Measurements from ENCODE around the gene SORL1-AS1.

DNA sequence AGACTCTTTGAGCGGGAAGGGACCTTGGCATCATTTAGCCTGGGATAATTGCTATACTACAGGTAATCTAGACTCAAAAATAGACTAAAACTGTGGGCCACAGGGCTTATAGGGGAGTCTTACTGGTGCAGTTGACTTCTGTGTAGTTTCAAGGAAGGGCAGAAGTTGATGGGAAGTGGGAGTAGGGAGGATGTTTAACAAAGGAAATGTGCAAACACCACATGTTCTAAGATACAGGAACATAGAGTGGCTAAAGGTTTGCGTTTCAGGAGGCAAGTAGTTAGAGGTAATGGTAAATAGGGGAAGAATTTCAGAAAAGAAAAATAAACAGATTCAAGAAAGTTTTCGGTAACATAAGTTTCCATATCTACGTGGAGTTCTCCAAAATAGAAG, 15.1 kb downstream of the SORL1-AS1 start:
- TF ChIP-seq, protein P1, sequence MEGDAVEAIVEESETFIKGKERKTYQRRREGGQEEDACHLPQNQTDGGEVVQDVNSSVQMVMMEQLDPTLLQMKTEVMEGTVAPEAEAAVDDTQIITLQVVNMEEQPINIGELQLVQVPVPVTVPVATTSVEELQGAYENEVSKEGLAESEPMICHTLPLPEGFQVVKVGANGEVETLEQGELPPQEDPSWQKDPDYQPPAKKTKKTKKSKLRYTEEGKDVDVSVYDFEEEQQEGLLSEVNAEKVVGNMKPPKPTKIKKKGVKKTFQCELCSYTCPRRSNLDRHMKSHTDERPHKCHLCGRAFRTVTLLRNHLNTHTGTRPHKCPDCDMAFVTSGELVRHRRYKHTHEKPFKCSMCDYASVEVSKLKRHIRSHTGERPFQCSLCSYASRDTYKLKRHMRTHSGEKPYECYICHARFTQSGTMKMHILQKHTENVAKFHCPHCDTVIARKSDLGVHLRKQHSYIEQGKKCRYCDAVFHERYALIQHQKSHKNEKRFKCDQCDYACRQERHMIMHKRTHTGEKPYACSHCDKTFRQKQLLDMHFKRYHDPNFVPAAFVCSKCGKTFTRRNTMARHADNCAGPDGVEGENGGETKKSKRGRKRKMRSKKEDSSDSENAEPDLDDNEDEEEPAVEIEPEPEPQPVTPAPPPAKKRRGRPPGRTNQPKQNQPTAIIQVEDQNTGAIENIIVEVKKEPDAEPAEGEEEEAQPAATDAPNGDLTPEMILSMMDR (IDR thresholded peaks at IDR 0.05): no peak
- TF ChIP-seq JUND (IDR thresholded peaks at IDR 0.05) (no peak), SIN3A (IDR thresholded peaks at IDR 0.05; ENCODE audit: borderline replicate concordance, low read depth, low read length) (no peak), POLR2AphosphoS5 (IDR thresholded peaks at IDR 0.05; ENCODE audit: low read depth, low read length) (no peak)

All from SK-N-SH (cell line).